Fibroblast of the aortic adventitia (primary cell): ENCODE results near the gene RDH12. TPM values are rescaled to one million over a fixed set of nuclear protein-coding genes. Genes with fewer than 3 reads are reported as not detected.
"Not testable (repeated sequence)": the region's sequence is repeated elsewhere in the genome, so short reads cannot be mapped to it uniquely, and the experiment has no call there.

Experiments used
- DNase-seq: peaks from one replicate; pipeline ENCODE4 v3.0.0-alpha.2; 2010; ENCODE audit warnings: low read depth
- H3K4me3 ChIP-seq: 2 replicates; pipeline ENCODE4 v1.5.1; 2011; ENCODE audit warnings: low read depth, mild to moderate bottlenecking, control low read depth, low read length, moderate library complexity
- CTCF ChIP-seq: IDR thresholded peaks from 2 replicates; pipeline ENCODE4 v1.5.1; 2011; ENCODE audit warnings: mild to moderate bottlenecking, low read length, control low read depth, inconsistent platforms; ENCODE audit not compliant: insufficient read depth
- total RNA-seq: library from RNA; depleted of rRNA; stranded (reverse); fragments of >200 nt; gene quantifications from 2 replicates; pipeline ENCODE4 v1.2.3, GENCODE V29; 2012; ENCODE audit warnings: low replicate concordance

RDH12 gene
- total RNA-seq, 1 donor: not detected

- no peak overlapping the region for H3K4me3 ChIP-seq
- TF ChIP-seq CTCF: no peak
- DNase-seq: no peak
Measured at GRCh38 chr14:67718265-67718664, 16.6 kb downstream of the RDH12 start.

DNA sequence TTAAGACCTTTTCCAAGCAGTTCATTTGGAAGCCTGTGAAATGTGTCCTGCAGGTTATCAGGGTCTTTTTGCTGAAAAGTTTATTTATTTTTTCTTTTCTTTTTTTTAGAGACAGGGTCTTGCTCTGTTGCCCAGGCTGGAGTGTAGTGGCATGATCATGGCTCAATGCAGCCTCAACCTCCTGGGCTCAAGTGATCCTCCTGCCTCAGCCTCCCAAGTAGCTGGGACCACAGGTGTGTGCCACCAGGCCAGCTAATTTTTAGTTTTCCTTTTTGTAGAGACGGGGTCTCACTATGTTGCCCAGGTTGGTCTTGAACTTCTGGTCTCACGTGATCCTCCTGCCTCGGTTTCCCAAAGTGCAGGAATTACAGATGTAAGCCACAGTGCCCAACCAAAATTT lies 17.7 kb downstream of the RDH12 start:
- not testable (repeated sequence) for DNase-seq, H3K4me3 ChIP-seq

DNA sequence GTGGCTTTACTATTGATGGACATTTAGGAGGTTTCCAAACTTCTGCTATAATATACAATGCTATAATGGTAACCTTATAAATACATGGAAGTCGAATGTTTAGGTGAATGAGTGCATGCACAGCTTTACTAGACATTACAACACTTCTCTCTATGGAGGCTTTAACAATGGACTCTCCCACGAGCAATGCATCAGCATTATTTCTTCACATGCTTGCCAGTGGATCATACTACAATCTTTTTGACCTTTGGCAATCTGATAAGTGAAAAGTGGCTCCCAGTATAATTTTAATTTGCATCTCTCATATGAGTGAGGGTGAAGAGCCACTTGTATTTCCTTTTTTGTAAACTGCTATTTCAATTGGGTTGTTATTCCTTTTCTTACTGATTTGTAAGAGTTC lies 18.2 kb downstream of the RDH12 start:
- H3K4me3 ChIP-seq: no peak overlapping the region
- DNase-seq: no peak
- TF ChIP-seq CTCF: no peak

DNA sequence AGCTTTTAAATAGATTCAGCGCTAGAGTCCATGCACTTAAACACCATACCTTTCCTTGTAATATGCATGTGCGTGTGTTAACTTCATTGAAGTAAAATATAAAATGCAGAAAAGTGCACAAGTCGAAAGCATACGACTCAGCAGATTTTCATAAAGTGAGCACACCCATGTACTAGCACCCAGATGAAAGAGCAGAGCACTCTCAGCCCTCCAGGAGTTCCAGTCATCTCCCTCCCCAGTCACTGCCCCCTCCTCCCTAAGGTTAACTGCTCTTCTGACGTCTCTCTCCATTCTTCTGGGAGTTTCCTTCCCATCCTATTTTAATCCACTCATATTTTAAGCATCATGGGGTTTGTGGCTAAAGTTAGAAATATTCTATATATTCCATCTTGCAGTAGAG lies 20.2 kb downstream of the RDH12 start:
- DNase-seq: no peak
- no peak overlapping the region for H3K4me3 ChIP-seq
- TF ChIP-seq CTCF: no peak

DNA sequence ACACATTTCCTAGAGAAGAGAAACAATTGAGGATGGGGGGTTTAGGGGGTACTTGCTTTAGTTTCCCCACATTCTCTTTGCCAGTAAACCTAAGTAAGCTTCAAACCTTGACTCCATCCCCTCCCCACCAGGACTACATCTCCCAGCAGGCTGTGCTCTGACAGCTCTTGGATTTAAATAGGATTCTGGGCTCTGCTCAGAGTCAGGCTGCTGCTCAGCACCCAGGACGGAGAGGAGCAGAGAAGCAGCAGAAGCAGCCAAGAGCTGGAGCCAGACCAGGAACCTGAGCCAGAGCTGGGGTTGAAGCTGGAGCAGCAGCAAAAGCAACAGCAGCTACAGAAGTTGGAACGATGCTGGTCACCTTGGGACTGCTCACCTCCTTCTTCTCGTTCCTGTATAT lies 20.6 kb downstream of the RDH12 start:
- TF ChIP-seq CTCF: no peak
- peak; percentile 81 for DNase-seq
- no peak overlapping the region for H3K4me3 ChIP-seq

- no peak overlapping the region for H3K4me3 ChIP-seq
- TF ChIP-seq CTCF: no peak
- no peak for DNase-seq
Measured at GRCh38 chr14:67725171-67725570, 23.5 kb downstream of the RDH12 start.

DNA sequence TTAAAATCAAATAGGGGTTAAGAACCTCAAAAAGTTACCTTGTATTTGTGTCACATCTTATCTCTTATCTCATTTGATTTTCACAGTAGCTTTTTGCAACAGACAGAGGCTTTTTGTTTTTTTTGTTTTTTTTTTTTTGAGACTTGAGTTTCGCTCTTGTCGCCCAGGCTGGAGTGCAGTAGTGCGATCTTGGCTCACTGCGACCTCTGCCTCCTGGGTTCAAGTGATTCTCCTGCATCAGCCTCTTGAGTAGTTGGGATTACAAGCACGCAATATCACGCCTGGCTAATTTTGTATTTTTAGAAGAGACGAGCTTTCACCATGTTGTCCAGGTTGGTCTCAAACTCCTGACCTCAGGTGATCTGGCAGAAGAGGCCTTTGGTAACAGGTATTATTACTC lies 25.7 kb downstream of the RDH12 start:
- H3K4me3 ChIP-seq: no peak overlapping the region

More for the DNA sequence above, 25.7 kb downstream of the RDH12 start:
- no peak for DNase-seq
- TF ChIP-seq CTCF: no peak
